Measurements from ENCODE around the gene TMUB2. TPM values are rescaled to one million over a fixed set of nuclear protein-coding genes. Genes with fewer than 3 reads are reported as not detected.

The TMUB2 gene
- total and polyA plus RNA-seq, 2 donors from 2014 or later = 37.7 to 39.2 TPM

- FAIRE-seq (no peak), DNase-seq (peak in 1 of 5 donors; percentile 37)
- Histone ChIP-seq H3K4me3 (ENCODE audit: low read length in 3 of 3) (peak overlapping the region; percentile 40 to 87 (median 55)), H3K27me3 (ENCODE audit: control insufficient read depth, insufficient read depth, low read length) (no peaks in the 10 kb centered on the region), H3K9me3 (ENCODE audit: control insufficient read depth in 2 of 3, insufficient read depth in 1 of 3, low read length in 3 of 3) (no peaks in the 10 kb centered on the region), H3K27ac (ENCODE audit: low read depth in 2 of 2, low read length in 2 of 2) (peak overlapping the region; percentile 91 to 95), H3K9ac (ENCODE audit: low read length in 3 of 3) (peak overlapping the region; percentile 5 to 90 (median 86)), H3K36me3 (ENCODE audit: control insufficient read depth in 2 of 3, insufficient read depth in 3 of 3, low read length in 3 of 3) (peaks cover 0 to 11% (median 0%) of the 10 kb centered on the region in 3 donors), H3K4me1 (ENCODE audit: control insufficient read depth in 2 of 3, insufficient read depth in 2 of 3, low read depth in 1 of 3, low read length in 3 of 3) (peaks cover 0 to 14% (median 12%) of the 10 kb centered on the region in 3 donors)
- intact Hi-C loops (cut with DNase I) = no loop called here
- no peak for TF ChIP-seq CTCF (IDR thresholded peaks at IDR 0.05; ENCODE audit: borderline replicate concordance, extremely low read depth, insufficient read depth)
These were observed 13.8 kb downstream of the TMUB2 start for GRCh38 chr17:44200478-44201155.

DNA sequence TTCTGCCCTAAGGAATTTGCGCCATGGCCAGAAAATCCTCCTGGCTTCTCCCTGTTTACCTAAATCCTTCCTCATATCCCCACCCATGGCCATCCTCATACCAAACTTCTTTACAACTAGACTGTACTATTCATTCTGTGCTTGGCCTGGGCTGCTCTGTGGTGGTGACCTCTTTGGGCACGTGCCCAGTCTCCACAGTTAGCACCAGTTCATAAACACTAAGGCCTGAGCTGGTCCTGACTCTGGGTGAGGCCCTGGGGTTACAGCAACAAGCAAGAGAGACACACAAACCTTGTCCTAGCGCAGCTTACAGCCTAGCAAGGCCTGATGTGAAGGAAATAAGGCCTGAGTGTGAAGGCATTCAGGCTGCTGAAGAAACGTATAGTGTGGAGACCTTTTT lies 16.0 kb downstream of the TMUB2 start:
- DNase-seq (no peak), FAIRE-seq (no peak)
- Histone ChIP-seq H3K27me3 (ENCODE audit: control insufficient read depth, insufficient read depth, low read length) (no peaks in the 10 kb centered on the region), H3K9me3 (ENCODE audit: control insufficient read depth in 2 of 3, insufficient read depth in 1 of 3, low read length in 3 of 3) (no peaks in the 10 kb centered on the region), H3K36me3 (ENCODE audit: control insufficient read depth in 2 of 3, insufficient read depth in 3 of 3, low read length in 3 of 3) (peaks cover 0 to 8% (median 7%) of the 10 kb centered on the region in 3 donors), H3K4me1 (ENCODE audit: control insufficient read depth in 2 of 3, insufficient read depth in 2 of 3, low read depth in 1 of 3, low read length in 3 of 3) (peaks cover 0 to 13% (median 12%) of the 10 kb centered on the region in 3 donors), H3K27ac (ENCODE audit: low read depth in 2 of 2, low read length in 2 of 2) (no peak overlapping the region), H3K4me3 (ENCODE audit: low read length in 3 of 3) (no peak overlapping the region), H3K9ac (ENCODE audit: low read length in 3 of 3) (no peak overlapping the region)
- intact Hi-C loops (cut with DNase I) = no loop called here
- TF ChIP-seq CTCF (IDR thresholded peaks at IDR 0.05; ENCODE audit: borderline replicate concordance, extremely low read depth, insufficient read depth) = no peak

DNA sequence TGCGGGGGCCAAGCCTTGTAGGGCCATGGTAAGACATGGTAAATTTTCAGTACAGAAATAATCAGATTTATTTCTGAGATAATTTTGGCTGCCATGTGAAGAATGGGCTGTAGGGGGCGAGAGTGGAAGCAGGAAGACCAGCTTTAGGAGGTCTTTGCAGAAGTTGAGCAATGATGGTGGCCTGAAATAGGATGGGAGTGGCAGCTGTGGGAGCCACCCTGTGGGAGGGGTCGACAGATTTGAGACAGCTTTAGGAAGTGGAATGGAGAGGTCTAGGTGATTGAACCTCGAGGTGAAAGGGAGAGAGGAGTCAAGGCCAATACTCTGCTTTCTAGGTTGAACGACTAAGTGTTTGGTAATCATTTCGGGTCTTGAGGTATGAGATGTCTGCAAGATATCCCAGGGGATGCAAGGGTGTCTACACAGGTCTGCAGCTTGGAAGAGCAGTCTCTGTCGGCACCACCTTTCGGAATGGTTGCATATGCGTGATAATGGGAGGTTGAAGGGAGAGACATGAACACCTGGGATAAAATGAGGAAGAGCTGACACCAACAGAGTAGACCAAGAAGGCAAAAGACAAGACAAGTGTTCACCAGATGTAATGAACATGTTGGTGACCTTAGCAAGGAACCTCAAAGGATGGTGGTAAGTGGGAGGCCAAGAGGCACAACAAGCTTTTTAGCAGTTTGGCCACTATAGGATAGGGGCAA lies 17.1 kb downstream of the TMUB2 start:
- no peaks in the 10 kb centered on the region for H3K9me3 ChIP-seq (ENCODE audit: control insufficient read depth in 2 of 3, insufficient read depth in 1 of 3, low read length in 3 of 3)
- FAIRE-seq = no peak
- intact Hi-C loops (cut with DNase I) = no loop called here
- peaks cover 0 to 5% (median 5%) of the 10 kb centered on the region in 3 donors for H3K4me1 ChIP-seq (ENCODE audit: control insufficient read depth in 2 of 3, insufficient read depth in 2 of 3, low read depth in 1 of 3, low read length in 3 of 3)
- H3K4me3 ChIP-seq (ENCODE audit: low read length in 3 of 3) = no peak overlapping the region
- peaks cover 6 to 18% (median 11%) of the 10 kb centered on the region in 3 donors for H3K36me3 ChIP-seq (ENCODE audit: control insufficient read depth in 2 of 3, insufficient read depth in 3 of 3, low read length in 3 of 3)
- peak; percentile 48 for TF ChIP-seq CTCF (IDR thresholded peaks at IDR 0.05; ENCODE audit: borderline replicate concordance, extremely low read depth, insufficient read depth)
- peak in 3 of 5 donors; percentile 46 to 70 (median 63) for DNase-seq
- no peaks in the 10 kb centered on the region for H3K27me3 ChIP-seq (ENCODE audit: control insufficient read depth, insufficient read depth, low read length)
- no peak overlapping the region for H3K27ac ChIP-seq (ENCODE audit: low read depth in 2 of 2, low read length in 2 of 2)
- H3K9ac ChIP-seq (ENCODE audit: low read length in 3 of 3) = no peak overlapping the region

Data from kidney (tissue), 14 donors.